Muscle of arm (tissue), 12 donors: ENCODE data around the gene FMO4. TPM values are rescaled to one million over a fixed set of nuclear protein-coding genes. Genes with fewer than 3 reads are reported as not detected.
A peak's percentile ranks its signal among the peaks of the same experiment; 100 is the strongest.
"Not testable (repeated sequence)": the region's sequence is repeated elsewhere in the genome, so short reads cannot be mapped to it uniquely, and the experiment has no call there.

Experiments used
- DNase-seq: peaks from one replicate; pipeline ENCODE4 v3.0.0-alpha.2; 2013
- polyA plus RNA-seq, 12 donors: library from polyadenylated mRNA; unstranded; fragments of 120-200 nt; gene quantifications; one replicate each; pipeline ENCODE4 v1.2.1, GENCODE V29; 2013; ENCODE audit not compliant: insufficient read length in 12 of 12

The FMO4 gene
- polyA plus RNA-seq, 12 donors: 2.6 to 7.3 (median 4.6) TPM; not detected in 2

DNA sequence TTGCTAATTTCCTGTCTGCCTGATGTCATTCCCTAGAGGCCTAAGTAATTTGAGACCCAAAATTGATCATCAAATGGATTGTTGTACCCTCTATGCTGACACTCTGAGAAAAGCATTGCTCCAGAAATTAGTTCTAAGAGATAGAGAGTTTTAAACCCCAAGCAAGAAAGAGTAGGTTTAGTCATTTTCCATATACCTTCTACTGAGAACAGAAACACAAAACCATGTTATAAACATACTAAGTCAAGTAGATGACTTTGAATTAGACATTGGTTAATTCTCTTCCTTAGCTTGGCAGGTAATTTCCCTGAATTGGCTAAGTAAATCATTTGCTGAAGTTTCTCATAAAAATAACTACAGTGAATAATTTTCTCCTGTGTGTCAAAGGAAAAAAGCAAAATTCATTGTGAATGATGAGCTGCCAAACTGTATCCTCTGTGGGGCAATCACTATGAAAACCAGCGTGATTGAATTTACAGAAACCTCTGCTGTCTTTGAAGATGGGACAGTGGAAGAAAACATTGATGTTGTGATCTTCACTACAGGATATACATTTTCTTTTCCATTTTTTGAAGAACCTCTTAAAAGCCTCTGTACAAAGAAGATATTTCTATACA is 20.1 kb downstream of the FMO4 start:
- DNase-seq: peak; percentile 36

DNA sequence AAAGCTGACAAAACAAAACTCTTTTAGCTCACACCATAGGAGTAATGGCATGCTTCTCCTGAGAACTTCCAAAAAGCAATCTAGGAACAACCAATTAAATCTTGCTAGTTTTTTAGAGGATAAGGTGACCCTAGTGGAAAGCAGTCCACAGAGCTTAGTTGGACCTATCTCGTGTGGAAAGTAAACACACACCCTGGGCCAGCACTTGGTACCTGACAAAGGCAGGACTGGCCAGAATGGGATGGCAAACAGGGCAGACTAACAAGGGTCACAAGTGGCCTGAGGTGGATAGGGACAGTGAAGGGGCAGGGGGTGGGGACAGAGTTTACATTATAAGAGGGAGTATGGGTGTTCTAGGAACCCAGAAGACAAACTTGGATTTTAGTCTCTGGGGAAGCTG is 22.0 kb downstream of the FMO4 start:
- DNase-seq: no peak

DNA sequence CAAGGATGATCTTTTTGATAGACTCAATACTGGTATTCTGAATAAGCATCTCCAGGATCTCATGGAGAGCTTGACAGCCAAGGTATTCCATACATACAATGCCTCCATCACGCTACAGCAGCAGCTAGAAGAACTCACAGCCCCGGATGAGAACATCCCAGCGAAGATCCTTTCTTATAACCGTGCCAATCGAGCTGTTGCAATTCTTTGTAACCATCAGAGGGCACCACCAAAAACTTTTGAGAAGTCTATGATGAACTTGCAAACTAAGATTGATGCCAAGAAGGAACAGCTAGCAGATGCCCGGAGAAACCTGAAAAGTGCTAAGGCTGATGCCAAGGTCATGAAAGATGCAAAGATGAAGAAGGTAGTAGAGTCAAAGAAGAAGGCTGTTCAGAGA is 25.4 kb downstream of the FMO4 start:
- not testable (repeated sequence) for DNase-seq

DNA sequence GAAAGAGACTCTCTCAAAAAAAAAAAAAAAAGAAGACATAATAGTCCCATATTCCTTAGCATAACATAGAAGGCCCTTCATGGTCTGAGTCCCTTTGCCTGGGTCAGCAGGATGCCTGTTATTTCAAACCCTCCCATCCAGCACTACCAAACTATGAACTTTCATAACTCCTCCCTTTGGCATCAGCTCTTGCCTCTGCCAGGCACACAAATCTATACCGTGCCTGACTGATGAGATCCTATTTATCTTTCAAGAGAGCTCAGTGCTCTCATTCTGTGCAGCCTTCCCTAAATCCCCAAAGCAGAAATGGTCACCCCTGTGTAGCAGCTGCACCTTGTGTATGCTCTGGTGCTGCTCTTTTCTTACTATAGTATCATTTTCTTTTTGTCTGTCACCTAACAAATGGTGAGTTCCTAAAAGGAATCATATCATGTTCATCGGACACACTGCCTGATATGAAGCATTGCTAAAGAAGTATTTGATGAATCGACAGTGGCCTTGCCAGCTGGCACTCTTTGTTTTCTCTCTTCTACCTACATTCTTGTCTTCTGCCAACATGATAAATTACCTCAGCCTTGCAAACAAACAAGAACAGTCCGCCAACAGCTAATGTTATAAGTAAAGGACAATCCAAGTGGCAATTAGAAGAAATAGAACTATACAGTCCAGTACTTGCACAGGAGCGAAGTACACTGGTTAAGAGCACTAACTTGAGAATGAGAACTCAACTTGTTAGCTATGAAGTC is 29.9 kb downstream of the FMO4 start:
- DNase-seq: no peak

DNA sequence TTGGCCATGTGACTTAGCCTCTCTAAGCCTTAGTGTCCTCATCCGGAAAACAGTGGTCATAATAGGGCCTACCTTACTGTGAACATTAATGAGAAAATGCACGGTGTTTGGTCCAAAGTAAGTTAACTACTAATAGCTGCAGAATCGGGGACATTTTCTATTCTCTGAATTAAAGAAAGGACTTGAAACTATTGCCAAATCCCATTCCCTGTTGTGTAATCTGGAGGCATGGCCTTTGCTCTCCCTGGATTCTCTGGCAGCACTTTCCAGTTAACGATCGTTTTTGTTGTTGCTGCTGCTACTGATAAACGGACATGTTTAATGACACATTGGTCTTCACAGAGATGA is 30.5 kb downstream of the FMO4 start:
- DNase-seq: no peak

DNA sequence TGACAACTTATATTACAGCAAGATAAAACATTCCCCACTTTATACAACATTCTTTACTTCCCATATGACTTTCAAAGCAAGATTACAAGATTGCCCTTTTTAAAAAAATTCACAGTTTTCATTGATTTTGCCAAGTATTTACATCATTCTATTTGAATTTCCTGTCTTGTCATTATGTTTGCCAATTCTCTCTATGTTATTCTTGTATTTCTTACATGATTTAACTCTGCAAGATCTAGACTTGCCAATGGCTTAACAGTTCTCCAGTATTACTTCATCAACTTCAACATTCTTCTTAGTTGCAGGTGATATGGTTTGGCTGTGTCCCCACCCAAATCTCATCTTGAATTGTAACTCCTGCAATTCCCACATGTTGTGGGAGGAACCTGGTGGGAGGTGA is 31.6 kb downstream of the FMO4 start:
- no peak for DNase-seq

DNA sequence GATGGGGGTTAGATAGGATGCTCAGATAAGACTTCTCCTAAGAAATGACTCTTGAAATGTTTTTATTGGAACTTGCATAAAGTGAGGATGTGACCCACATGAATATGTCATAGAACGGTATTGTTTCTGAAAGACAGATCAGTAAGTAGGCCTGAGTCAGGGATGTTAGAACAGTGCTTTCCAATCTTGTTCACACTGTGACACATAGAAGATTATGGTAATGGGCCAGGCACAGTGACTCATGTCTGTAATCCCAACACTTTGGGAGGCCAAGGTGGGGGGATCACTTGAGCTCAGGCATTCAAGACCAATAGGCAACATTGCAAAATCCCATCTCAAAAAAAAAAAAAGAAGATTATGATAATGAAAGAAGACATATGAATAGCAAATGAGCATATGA is 32.9 kb downstream of the FMO4 start:
- DNase-seq: no peak

DNA sequence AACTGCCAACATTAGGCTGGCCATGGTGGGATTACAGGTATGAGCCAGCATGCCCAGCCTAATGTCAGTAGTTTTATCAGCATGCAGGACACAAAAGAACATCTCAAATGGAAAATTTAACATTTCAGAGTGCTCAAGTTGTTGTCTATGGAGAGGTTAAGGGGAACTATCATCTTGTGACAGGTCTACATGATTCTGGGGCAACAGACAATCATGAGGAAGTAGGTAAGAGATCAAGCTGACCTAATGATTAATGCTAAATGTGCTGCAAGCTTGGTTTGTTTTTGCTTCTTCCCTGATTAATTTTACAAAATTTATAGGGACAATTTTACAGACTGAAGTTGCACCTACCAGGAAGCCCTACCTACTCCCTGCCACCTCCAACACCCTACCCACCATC is 36.6 kb downstream of the FMO4 start:
- no peak for DNase-seq

DNA sequence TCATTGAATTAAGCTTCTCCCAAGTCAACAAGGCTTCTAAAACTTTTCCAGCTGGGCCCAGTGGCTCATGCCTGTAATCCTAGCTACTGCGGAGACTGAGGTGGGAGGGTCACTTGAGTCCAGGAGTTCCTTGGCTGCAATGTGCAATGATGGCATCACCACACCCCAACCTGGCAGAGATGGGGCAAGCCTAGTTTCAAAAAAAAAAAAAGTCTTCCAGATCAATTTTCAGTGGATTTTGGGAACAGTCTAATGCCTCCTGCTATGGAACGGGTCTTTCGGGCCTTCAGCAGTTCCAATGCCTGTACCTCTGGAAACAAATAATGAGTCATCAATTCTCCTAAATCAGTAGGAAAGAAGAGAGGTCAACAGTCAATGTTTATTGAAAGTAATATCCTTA is 38.0 kb downstream of the FMO4 start:
- DNase-seq: no peak

DNA sequence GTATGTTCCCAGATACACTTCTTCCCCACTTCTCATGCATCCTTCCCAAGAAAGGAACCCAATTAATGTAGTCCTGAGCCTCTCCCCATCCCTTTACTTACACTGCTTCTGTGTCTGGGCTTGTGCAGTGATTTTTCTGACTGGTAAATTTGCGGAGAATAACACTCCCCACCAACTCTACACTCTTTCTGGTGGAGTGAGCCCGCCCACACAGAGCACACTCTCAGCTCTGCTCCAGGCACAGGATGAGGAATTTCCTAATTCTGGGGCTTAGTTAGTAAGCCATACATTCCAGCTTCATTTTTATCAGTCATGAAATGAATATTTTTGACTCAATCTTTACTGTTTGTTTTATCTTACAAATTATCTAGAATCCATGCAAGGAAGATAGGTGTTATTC is 38.6 kb downstream of the FMO4 start:
- DNase-seq: no peak

DNA sequence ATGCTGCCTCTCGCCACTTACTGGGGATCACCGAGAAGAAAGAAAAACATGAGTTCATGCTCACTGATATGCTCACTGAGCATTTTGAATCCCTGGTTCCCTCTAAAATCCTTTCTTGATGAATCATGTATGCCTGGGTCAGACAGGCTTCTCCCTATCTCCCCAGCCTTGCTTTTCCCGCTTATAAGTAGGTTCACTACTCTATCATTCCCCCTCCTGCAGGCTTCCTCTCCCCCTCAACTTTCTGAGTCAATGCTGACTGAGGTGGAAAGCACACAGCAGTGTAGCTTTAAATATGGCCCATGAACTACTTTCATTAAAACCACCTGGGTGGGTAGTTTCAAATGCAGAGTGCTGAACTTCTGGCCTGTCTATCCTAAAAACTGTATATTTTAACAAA is 41.7 kb downstream of the FMO4 start:
- no peak for DNase-seq

DNA sequence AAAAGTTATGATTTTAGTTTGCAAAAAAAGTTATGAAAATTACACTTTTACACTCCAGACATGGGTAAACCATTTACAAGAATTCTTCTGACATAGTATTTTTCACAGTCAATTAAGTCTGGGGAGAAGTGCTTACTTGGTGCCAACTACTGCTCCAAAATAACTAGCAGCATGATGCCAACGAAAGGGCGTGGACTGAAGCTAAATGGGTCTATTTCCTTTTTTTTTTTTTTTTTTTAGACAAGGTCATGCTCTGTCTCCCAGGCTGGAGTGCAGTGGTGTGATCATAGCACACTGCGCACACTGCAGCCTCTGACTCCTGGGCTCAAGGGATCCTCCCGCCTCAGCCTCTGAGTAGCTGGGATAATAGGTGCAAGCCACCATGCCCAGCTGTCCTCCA is 43.2 kb downstream of the FMO4 start:
- DNase-seq: no peak

DNA sequence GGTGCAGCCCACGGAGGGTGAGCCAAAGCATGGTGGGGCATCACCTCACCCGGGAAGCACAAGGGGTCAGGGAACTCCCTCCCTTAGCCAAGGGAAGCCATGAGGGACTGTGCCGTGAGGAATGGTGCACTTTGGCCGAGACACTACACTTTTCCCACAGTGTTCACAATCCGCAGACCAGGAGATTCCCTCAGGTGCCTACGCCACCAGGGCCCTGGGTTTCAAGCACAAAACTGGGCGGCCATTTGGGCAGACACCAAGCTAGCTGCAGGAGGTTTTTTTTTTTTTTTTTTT is 45.3 kb downstream of the FMO4 start:
- DNase-seq: not testable (repeated sequence)

DNA sequence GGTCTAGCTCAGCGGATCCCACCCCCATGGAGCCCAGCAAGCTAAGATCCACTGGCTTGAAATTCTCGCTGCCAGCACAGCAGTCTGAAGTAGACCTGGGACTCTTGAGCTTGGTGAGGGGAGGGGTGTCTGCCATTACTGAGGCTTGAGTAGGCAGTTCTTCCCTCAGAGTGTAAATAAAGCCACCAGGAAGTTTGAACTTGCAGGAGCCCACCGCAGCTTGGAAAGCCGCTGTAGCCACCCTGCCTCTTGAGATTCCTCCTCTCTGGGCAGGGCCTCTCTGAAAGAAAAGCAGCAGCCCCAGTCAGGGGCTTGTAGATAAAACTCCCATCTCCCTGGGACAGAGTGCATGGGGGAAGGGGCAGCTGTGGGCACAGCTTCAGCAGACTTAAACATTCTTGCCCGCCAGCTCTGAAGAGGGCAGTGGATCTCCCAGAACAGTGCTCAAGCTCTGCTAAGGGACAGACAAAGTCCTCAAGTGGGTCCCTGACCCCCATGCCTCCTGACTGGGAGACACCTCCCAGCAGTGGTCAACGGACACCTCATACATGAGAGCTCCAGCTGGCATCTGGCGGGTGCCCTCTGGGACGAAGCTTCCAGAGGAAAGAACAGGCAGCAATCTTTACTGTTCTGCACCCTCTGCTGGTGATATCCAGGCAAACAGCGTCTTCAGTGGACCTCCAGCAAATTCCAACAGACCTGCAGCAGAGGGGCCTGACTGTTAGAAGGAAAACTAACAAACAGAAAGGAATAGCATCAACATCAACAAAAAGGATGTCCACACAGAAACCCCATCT is 45.9 kb downstream of the FMO4 start:
- not testable (repeated sequence) for DNase-seq

DNA sequence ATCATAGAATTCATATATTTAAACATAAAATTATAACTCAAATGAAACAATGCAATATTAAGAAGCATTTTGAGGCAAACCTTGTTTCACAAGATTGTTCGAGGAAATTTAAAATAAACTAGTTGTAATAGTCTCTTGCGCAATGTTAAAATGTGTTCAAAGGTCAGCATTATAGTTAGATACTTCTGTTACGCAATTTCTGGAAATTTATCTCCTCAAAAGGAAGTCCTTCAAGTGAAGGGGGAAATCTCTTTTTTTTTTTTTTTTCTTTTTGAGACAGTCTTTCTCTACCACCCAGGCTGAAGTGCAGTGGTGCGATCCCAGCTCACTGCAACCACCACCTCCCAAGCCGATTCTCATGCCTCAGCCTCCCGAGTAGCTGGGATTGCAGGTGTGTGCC is 52.1 kb downstream of the FMO4 start:
- no peak for DNase-seq

DNA sequence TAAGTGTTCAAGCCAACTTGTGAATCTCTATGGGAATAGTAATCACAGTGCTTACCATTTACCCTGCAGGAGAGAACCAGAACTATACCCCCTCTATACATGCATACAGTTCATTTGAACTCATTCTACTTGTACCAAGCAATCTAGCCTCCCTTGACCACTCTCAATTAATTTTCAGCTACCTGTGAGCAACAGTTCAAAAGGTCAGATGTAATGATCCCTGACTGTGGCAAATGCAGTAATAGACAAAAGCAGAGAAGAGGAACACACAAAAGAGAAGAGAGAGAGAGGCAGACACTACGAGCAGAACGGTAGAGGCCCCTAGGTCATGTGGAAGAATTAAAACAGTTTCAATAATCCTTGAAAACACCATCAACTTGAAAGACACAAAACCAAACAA is 52.8 kb downstream of the FMO4 start:
- no peak for DNase-seq

DNA sequence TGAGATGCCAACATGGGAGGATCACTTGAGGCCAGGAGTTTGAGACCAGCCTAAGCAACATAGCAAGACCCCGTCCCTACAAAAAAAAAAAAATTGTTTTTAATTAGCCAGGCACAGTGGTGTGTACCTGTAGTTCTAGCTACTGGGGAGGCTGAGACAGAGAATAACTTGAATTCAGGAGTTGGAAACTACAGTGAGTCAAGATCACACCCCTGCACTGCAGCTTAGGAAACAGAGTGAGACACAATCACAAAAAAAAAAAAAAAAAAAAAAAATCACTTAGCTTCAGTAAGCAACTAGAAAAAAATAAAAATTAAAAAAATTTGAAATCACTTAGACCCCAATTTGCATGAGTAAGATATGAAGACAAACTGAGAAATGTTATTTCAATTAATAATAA is 53.5 kb downstream of the FMO4 start:
- no peak for DNase-seq

DNA sequence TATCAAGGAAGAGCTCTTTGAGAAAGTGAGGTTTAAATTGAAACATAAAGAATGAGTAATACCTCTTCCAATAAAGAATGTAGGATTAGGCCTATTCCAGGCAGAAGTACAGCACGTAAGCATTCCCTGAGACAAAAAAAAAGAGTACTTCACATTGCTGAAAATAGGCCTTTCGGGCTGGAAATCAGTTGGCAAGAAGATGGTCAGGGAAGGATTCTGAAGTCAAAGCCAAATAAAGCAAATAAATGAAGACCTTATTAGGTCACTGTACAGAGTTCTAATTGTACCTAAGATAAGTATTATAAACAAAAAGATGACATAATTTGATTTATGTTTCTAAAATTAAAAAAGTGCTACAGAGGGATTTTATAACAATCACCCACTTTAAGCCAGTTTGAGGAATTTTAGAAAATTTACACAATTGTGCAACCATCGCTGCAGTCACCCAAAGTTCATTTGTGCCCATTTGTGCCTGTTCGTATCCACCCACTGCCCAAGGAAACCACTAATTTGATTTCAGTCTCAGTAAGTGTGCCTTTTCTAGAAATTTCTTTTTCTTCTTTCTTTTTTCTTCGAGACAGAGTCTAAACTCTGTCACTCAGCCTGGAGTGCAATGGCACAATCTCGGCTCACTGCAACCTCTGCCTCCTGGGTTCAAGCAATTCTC is 58.6 kb downstream of the FMO4 start:
- DNase-seq: no peak

DNA sequence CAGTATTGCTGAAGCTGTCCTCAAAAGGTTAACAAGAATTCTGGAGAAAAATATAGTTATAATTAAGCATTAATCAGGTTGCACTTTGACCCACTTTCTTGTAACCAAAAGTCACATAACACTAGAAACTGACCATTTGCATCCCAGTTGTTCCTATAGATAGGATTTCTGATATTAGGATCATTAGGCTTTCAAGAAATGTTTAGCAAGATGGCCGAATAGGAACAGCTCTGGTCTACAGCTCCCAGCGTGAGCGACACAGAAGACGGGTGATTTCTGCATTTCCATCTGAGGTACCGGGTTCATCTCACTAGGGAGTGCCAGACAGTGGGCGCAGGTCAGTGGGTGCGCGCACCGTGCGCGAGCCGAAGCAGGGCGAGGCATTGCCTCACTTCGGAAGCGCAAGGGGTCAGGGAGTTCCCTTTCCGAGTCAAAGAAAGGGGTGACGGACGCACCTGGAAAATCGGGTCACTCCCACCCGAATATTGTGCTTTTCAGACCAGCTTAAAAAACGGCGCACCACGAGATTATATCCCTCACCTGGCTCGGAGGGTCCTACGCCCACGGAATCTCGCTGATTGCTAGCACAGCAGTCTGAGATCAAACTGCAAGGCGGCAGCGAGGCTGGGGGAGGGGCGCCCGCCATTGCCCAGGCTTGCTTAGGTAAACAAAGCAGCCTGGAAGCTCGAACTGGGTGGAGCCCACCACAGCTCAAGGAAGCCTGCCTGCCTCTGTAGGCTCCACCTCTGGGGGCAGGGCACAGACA is 59.6 kb downstream of the FMO4 start:
- not testable (repeated sequence) for DNase-seq

DNA sequence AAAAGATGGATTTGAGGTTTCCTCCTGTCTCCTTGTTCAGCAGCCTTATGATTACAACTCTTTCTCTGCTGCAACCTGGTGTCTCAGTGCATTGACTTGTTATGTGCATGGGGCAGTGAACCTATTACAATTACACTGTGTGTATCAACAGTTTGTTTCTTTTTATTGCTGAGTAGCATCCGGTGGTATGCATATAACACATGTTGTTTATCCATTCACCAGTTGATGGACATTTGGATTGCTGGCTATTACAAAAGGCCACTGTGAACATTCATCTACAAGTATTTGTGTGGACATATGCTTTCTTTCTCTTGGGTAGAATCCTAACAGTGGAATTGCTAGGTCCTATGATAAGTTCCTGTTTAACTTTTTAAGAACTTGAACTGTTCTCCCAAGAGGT is 65.9 kb downstream of the FMO4 start:
- no peak for DNase-seq

DNA sequence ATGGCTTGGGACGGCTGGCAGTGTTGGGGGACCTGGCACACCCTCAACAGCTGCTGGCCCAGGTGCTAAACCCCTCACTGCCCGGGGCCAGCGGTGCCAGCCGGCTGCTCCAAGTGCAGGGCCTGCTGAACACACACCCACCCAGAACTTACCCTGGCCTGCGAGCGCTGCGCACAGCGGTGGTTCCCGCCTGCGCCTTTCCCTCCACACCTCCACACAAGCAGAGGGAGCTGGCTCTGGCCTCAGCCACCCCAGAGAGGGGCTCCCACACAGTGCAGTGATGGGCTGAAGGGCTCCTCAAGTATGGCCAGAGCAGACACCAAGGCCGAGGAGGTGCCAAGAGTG is 67.9 kb downstream of the FMO4 start:
- DNase-seq: no peak

DNA sequence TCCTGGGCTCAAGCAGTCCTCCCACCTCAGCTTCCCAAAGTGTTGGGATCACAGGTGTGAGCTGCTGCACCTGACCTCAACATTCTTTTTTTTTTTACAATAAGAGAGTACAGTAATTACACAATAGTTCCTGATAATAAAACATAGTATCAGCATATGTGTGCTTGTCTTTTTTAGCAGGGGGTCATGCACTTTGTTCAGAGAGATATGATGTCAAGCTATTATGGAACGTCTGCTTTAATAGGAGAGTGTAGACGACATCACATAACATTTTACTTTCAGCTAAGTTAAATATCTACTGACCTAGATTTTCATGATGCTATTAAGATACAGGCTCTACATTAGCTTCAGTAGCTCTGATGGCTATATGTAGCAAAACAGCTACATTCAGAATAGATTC is 70.5 kb downstream of the FMO4 start:
- DNase-seq: no peak
